Esophagus squamous epithelium (tissue), 4 donors: ENCODE measurements around the gene ZSWIM4.
A peak's percentile ranks its signal among the peaks of the same experiment; 100 is the strongest.

Experiments
- CTCF ChIP-seq, 6 experiments: fragments of 450-650 bp in 4 of 6; fragments of 200-600 bp in 2 of 6; sonication (generic) in 2 of 6; IDR thresholded peaks; one replicate each; pipeline ENCODE4 v1.5.1; 2016 to 2019; ENCODE audit warnings: antibody characterized with exemption in 6 of 6, mild to moderate bottlenecking in 4 of 6, moderate library complexity in 4 of 6
- POLR2A ChIP-seq, 4 donors: fragments of 450-650 bp; IDR thresholded peaks; one replicate each; pipeline ENCODE4 v1.6.1; 2017; ENCODE audit warnings: antibody characterized with exemption in 4 of 4, mild to moderate bottlenecking in 4 of 4, moderate library complexity in 3 of 4

GRCh38 chr19:13839130-13839937, 44.1 kb downstream of the ZSWIM4 start:
- TF ChIP-seq POLR2A (IDR thresholded peaks at IDR 0.05) (peak in 2 of 4 donors; percentile 59 to 77), CTCF (IDR thresholded peaks at IDR 0.05) (peak in 2 of 6 experiments; percentile 2 to 22)
